Peyer's patch (tissue), 4 donors: ENCODE measurements around the gene GABRR3. TPM values are rescaled to one million over a fixed set of nuclear protein-coding genes. Genes with fewer than 3 reads are reported as not detected.

Experiments used
- DNase-seq, 3 donors: peaks; one replicate each; pipeline ENCODE4 v3.0.0-alpha.2; 2017 to 2019
- H3K27ac ChIP-seq, 4 donors: fragments of 200-600 bp; sonication (generic); one replicate each; pipeline ENCODE4 v1.5.1; 2016 to 2019
- H3K27me3 ChIP-seq, 2 donors: fragments of 200-600 bp; sonication (generic); one replicate each; pipeline ENCODE4 v1.5.1; 2019
- H3K36me3 ChIP-seq, 3 donors: fragments of 200-600 bp; sonication (generic); one replicate each; pipeline ENCODE4 v1.5.1; 2016 to 2019
- H3K4me1 ChIP-seq, 4 donors: fragments of 200-600 bp; sonication (generic); one replicate each; pipeline ENCODE4 v1.5.1; 2016 to 2019
- H3K4me3 ChIP-seq, 4 donors: fragments of 200-600 bp; sonication (generic); 1 replicate in 3 of 4; 2 replicates in 1 of 4; pipeline ENCODE4 v1.5.1; 2016 to 2019; ENCODE audit warnings: mild to moderate bottlenecking in 1 of 4
- H3K9me3 ChIP-seq, 4 donors: fragments of 200-600 bp; sonication (generic); one replicate each; pipeline ENCODE4 v1.5.1; 2016 to 2019; ENCODE audit warnings: mild to moderate bottlenecking in 1 of 4
- POLR2A ChIP-seq, 2 donors: fragments of 450-650 bp; IDR thresholded peaks; one replicate each; pipeline ENCODE4 v1.5.1; 2017; ENCODE audit warnings: antibody characterized with exemption in 2 of 2, mild to moderate bottlenecking in 2 of 2, moderate library complexity in 2 of 2
- total RNA-seq, 4 donors: library from RNA; depleted of rRNA; stranded (reverse); fragments of >200 nt; gene quantifications; one replicate each; pipeline ENCODE4 v1.1.0, GENCODE V29; 2016
- TF ChIP-seq, protein P1 (sequence below), 6 experiments: fragments of 450-650 bp in 4 of 6; fragments of 200-600 bp in 2 of 6; sonication (generic) in 1 of 6; IDR thresholded peaks; one replicate each; pipeline ENCODE4 v1.5.1; 2017 to 2019; ENCODE audit warnings: antibody characterized with exemption in 6 of 6, mild to moderate bottlenecking in 3 of 6, moderate library complexity in 1 of 6

GABRR3 gene
- total RNA-seq, 4 donors from 2014 or later = not detected

DNA sequence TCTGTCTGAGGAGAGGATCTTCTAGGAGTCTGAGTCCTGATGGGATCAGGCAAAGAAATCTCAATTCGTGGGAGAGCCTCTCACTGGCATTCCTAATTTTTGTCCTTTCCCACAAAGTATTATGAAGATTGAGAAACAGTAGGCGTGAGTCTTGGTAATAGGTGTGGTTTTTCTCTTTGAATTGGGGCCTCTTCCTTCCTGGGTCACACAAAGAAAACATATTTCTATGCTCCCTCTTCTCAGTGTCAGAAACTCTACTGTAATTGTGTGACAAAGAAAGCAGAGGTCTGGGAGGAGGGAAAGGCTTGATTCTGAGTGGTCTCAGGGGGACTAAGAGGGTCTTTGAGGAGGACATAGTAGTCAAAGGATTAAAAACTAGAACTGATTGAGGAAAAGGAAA lies 6.0 kb downstream of the GABRR3 start:
- no peaks in the 10 kb centered on the region for H3K36me3 ChIP-seq
- H3K4me3 ChIP-seq = no peak overlapping the region
- DNase-seq = no peak
- H3K27me3 ChIP-seq = no peaks in the 10 kb centered on the region
- TF ChIP-seq, protein P1, sequence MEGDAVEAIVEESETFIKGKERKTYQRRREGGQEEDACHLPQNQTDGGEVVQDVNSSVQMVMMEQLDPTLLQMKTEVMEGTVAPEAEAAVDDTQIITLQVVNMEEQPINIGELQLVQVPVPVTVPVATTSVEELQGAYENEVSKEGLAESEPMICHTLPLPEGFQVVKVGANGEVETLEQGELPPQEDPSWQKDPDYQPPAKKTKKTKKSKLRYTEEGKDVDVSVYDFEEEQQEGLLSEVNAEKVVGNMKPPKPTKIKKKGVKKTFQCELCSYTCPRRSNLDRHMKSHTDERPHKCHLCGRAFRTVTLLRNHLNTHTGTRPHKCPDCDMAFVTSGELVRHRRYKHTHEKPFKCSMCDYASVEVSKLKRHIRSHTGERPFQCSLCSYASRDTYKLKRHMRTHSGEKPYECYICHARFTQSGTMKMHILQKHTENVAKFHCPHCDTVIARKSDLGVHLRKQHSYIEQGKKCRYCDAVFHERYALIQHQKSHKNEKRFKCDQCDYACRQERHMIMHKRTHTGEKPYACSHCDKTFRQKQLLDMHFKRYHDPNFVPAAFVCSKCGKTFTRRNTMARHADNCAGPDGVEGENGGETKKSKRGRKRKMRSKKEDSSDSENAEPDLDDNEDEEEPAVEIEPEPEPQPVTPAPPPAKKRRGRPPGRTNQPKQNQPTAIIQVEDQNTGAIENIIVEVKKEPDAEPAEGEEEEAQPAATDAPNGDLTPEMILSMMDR (IDR thresholded peaks at IDR 0.05) = no peak
- no peak for TF ChIP-seq POLR2A (IDR thresholded peaks at IDR 0.05)
- no peaks in the 10 kb centered on the region for H3K4me1 ChIP-seq
- no peaks in the 10 kb centered on the region for H3K9me3 ChIP-seq
- no peak overlapping the region for H3K27ac ChIP-seq

DNA sequence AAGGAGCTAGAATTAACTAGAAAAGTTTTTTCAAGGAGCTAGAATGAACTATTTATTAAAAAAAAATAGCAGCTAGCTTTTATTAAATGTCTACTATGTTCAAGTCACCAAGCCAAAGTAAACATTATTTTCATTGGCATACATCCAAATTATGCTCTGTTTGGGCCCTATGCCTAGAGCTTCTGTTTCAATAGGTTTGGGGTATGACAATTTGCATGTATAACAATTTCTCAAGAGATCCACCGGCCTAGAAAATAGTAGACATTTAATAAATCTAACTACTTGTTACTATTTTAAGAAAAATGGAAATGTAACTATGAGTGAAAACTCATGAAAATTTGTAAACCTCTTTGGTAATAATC lies 8.0 kb downstream of the GABRR3 start:
- Histone ChIP-seq H3K27ac (no peak overlapping the region), H3K27me3 (no peaks in the 10 kb centered on the region), H3K9me3 (no peaks in the 10 kb centered on the region), H3K36me3 (no peaks in the 10 kb centered on the region), H3K4me3 (no peak overlapping the region), H3K4me1 (no peaks in the 10 kb centered on the region)
- DNase-seq = no peak
- TF ChIP-seq, protein P1 (IDR thresholded peaks at IDR 0.05) = no peak
- TF ChIP-seq POLR2A (IDR thresholded peaks at IDR 0.05) = no peak

DNA sequence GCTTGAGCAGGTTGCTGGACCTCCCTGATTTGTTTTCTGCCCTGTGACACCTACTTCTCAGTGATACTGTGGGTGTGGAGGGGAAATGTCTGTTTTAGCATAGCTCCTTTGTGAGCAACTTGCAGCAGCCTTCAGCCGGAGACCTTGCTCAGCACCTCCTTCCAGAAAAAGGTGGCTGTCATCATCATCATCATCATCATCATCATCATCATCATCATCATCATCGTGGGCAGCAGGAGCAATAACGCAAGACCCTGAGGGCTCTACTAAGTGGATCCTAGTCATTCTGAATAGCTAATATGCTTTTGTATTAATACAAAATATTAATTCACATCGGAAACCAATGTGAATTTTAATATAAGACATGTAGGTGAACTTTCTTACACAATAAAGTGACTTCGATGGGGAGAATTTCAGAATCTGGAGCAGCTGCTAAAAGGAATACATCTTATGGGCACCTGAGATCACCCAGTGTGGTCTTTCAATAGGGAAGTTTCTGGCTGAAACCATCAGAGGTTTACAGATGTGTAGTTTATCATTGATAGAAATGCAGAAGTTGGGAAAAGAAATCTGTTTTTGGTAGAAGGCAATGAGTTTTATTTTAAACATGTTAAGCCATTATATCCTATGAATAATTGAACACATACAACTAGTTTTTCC lies 8.6 kb downstream of the GABRR3 start:
- no peak for DNase-seq
- Histone ChIP-seq H3K9me3 (no peaks in the 10 kb centered on the region), H3K27ac (no peak overlapping the region), H3K27me3 (no peaks in the 10 kb centered on the region), H3K4me1 (no peaks in the 10 kb centered on the region), H3K36me3 (no peaks in the 10 kb centered on the region), H3K4me3 (no peak overlapping the region)
- TF ChIP-seq POLR2A (IDR thresholded peaks at IDR 0.05) = no peak
- TF ChIP-seq, protein P1 (IDR thresholded peaks at IDR 0.05) = no peak

DNA sequence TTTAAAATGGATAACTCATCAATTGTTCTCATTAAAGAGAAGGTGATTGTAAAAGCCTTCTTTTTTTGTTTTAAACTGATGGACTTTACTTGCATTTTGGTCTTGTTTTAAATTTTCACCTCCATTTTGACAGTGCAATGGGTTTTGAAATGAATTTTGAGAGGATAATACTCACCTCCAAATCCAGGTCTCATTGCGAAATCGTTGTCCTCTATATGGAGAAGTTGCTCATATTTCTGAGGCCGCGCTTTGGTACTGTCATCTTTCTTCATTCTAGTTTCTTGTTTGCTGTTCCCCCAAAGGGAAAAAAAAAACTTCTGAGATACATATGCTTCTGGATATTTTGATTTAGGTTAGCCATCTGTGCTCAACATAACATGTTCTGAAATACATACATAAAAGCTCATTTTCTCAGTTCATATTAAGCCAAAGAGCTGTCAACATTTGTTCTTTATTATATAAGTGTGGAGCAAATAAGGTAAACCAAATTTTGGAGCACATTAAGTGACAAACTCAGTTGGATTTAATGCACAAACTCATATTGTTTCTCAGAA lies 9.6 kb downstream of the GABRR3 start:
- no peaks in the 10 kb centered on the region for H3K4me1 ChIP-seq
- H3K36me3 ChIP-seq = no peaks in the 10 kb centered on the region
- no peak for TF ChIP-seq POLR2A (IDR thresholded peaks at IDR 0.05)
- TF ChIP-seq, protein P1 (IDR thresholded peaks at IDR 0.05) = no peak
- no peak for DNase-seq
- H3K4me3 ChIP-seq = no peak overlapping the region
- H3K27ac ChIP-seq = no peak overlapping the region
- no peaks in the 10 kb centered on the region for H3K9me3 ChIP-seq
- H3K27me3 ChIP-seq = no peaks in the 10 kb centered on the region

DNA sequence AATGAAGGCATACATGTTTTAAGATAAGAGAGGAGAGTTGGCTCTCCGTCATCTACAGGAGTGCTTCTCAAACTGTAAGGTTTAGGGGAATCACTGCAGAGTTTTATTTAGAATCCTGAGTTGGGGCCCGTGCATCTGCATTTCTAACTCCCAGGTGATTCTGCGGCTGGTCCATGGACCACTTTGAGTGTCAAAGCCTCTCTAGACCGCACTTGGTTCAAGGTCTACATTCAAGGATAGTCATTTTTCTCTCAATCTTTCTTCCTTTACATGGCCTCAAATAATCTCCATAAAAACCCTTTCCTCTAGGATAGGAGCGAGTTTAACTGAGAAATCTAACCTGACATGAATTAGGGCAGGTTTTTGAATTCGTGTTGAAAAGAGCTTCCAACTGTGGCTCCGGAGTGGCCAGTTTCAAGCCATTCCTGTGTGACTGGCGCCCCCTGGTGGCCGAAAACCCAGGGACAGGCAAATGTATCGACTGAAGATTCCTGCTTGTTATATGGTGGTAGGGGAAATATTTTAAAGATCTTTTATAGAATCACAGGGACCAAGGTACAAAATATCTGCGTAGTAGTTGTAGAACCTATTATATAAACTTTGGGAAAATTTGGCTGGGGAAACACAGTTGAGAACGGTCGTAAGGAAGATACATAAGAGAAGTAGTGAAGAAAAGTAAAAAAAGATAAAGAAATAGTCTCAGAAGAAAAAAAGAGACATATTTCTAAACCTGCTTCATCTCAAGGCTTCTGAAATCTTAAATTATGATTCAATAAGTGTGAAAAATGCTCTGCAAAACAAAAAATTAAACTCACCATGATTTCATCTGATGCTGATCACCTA lies 11.9 kb downstream of the GABRR3 start:
- H3K4me1 ChIP-seq = no peaks in the 10 kb centered on the region
- TF ChIP-seq POLR2A (IDR thresholded peaks at IDR 0.05) = no peak
- TF ChIP-seq, protein P1 (IDR thresholded peaks at IDR 0.05) = peak; percentile 85 to 98 (median 90)
- no peaks in the 10 kb centered on the region for H3K27me3 ChIP-seq
- H3K9me3 ChIP-seq = no peaks in the 10 kb centered on the region
- no peak overlapping the region for H3K4me3 ChIP-seq
- H3K36me3 ChIP-seq = no peaks in the 10 kb centered on the region
- peak; percentile 91 to 96 (median 92) for DNase-seq
- H3K27ac ChIP-seq = no peak overlapping the region
